ENCODE measurements around the gene TP53I11. TPM values are rescaled to one million over a fixed set of nuclear protein-coding genes. Genes with fewer than 3 reads are reported as not detected.

Gene TP53I11
- polyA plus RNA-seq, 2 donors = 10.3 to 37.2 TPM

DNA sequence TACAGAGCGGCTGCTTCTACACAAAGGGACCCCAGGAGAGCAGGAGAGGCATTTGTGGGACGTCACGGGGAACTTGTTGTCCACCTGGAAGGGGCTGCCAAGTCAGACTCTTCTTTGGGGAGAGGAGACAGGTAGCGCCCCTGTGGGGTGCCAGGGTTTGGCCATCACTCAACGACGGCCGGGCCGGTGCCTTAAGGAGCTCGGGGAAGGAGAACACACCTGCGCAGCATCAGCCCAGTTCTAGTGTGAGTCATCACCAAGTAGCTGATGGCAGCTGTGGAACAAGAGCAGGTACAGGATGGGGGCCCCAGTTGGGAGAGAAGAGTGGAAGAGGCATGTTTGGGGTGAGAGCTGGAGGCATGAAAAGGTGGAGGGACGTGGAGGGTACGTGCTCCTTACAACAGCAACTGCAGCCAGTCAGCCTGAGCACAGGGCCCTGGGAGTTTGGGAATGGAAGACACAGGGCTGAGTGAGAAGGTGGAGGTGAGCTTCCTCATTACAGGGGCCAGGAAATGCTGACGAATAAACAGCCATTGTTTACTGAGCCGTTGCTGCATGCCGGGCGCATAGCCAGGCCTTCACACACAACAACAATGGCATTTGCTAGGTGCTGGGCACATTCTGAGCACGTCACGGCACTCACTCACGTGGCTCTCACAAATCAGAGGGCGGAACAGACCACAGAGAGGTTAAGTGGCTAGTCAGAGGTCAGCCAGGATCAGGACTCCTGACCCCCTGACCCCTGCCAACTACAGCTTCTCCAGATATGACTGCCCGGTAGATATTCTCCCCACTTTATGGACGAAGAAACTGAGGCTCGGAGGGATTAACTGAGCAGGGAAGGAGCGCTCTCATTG, 29.1 kb upstream of the TP53I11 start:
- no peak overlapping the region for H3K4me3 ChIP-seq (ENCODE audit: low read depth in 1 of 2, low read length in 2 of 2)
- H3K36me3 ChIP-seq (ENCODE audit: control insufficient read depth in 2 of 2, insufficient read depth in 2 of 2, low read length in 1 of 2) = no peaks in the 10 kb centered on the region
- no peaks in the 10 kb centered on the region for H3K9me3 ChIP-seq (ENCODE audit: control insufficient read depth in 2 of 2, insufficient read depth in 1 of 2, low read depth in 1 of 2, low read length in 1 of 2)
- peak overlapping the region; percentile 55 to 83 for H3K27ac ChIP-seq (ENCODE audit: low read depth in 2 of 2, low read length in 1 of 2)
- no peaks in the 10 kb centered on the region for H3K27me3 ChIP-seq (ENCODE audit: control insufficient read depth in 1 of 2, insufficient read depth in 2 of 2, low read length in 2 of 2)
- 51 to 54% methylated on average over 24 of the region's 24 CpGs for WGBS, 2 donors
- H3K4me1 ChIP-seq (ENCODE audit: control insufficient read depth in 2 of 2, insufficient read depth in 2 of 2, low read length in 1 of 2) = peaks cover 5 to 22% of the 10 kb centered on the region in 2 donors

DNA sequence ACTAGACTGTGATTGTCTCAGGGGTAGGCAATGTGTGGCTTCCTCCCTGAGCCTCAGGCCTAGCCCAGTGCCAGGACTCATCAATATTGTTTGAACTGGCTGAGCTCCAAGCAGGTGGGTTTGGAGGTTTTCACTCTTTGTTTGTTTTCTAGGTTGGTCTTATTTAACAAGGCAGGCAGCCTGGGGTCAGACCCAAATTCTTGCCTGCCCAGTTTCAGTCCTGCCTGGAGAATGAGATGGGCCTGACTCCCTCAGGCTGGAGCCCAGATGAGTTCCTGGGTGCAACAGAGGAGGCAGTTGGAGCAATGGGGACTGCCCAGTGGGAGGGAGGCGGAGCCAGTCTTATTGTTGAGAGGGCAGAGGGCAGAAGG, 28.3 kb upstream of the TP53I11 start:
- H3K27me3 ChIP-seq (ENCODE audit: control insufficient read depth in 1 of 2, insufficient read depth in 2 of 2, low read length in 2 of 2) = no peaks in the 10 kb centered on the region
- H3K4me1 ChIP-seq (ENCODE audit: control insufficient read depth in 2 of 2, insufficient read depth in 2 of 2, low read length in 1 of 2) = peaks cover 5 to 22% of the 10 kb centered on the region in 2 donors
- H3K9me3 ChIP-seq (ENCODE audit: control insufficient read depth in 2 of 2, insufficient read depth in 1 of 2, low read depth in 1 of 2, low read length in 1 of 2) = no peaks in the 10 kb centered on the region
- no peaks in the 10 kb centered on the region for H3K36me3 ChIP-seq (ENCODE audit: control insufficient read depth in 2 of 2, insufficient read depth in 2 of 2, low read length in 1 of 2)
- H3K4me3 ChIP-seq (ENCODE audit: low read depth in 1 of 2, low read length in 2 of 2) = no peak overlapping the region
- H3K27ac ChIP-seq (ENCODE audit: low read depth in 2 of 2, low read length in 1 of 2) = peak overlapping the region; percentile 55 to 83
- 48 to 71% methylated on average over 1 of the region's 1 CpG for WGBS, 2 donors

DNA sequence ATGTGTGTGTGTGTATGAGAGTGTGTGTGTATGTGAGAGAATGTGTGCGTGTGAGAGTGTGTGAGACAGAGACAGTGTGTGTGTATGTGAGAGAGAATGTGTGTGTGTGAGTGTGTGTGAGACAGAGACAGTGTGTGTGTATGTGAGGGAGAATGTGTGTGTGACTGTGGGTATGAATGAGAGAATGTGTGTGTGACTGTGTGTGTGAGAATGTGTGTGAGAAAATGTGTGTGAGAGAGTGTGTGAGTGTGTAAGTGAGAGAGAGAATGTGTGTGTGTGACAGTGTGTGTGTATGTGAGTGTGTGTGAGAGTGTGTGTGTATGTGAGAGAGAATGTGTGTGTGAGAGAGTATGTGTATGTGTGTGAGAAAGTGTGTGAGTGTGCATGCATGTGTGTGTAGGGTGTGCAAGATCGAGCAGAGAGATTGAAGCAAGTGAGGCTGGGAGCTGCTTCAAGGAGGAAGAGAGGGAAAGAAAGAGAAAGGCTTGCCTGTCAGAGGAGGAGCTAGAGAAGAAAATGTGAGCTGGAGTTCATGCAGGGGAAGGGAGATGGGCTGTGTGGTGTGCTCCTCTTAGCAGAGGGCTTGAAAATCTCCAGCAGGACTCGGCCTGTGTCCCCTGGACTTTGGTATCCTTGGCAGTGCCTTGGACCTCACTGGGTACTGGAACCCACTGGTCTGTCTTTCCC, 27.7 kb upstream of the TP53I11 start:
- Histone ChIP-seq H3K27me3 (ENCODE audit: control insufficient read depth in 1 of 2, insufficient read depth in 2 of 2, low read length in 2 of 2) (peaks cover 0 to 3% of the 10 kb centered on the region in 2 donors), H3K4me1 (ENCODE audit: control insufficient read depth in 2 of 2, insufficient read depth in 2 of 2, low read length in 1 of 2) (peaks cover 5 to 22% of the 10 kb centered on the region in 2 donors), H3K27ac (ENCODE audit: low read depth in 2 of 2, low read length in 1 of 2) (peak overlapping the region; percentile 55 to 83), H3K9me3 (ENCODE audit: control insufficient read depth in 2 of 2, insufficient read depth in 1 of 2, low read depth in 1 of 2, low read length in 1 of 2) (no peaks in the 10 kb centered on the region), H3K36me3 (ENCODE audit: control insufficient read depth in 2 of 2, insufficient read depth in 2 of 2, low read length in 1 of 2) (no peaks in the 10 kb centered on the region), H3K4me3 (ENCODE audit: low read depth in 1 of 2, low read length in 2 of 2) (no peak overlapping the region)
- 37 to 46% methylated on average over 3 of the region's 3 CpGs for WGBS, 2 donors

DNA sequence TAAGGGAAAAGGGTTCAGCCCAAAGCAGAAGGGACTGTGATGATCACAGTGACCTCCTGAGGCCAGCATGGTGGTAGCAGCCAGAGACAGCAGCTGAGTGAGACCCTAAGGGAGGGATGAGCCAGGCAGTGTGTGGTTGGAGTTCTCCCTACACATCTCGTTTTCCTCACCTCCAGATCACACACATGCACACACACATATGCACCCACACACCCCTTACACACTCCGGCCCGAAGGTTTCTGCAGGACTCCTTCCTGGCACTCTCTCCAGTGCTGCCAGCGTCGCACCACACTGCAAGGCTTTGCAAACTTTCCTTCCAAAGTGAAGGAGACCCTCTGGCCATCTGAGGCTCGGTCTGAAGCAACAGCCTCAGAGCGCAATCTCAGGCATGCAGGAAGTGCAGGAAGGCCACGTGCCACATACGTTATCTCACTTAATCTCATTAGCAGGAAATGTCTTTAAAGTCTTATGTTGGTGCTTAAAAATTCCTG, 26.9 kb upstream of the TP53I11 start:
- Histone ChIP-seq H3K27ac (ENCODE audit: low read depth in 2 of 2, low read length in 1 of 2) (no peak overlapping the region), H3K4me1 (ENCODE audit: control insufficient read depth in 2 of 2, insufficient read depth in 2 of 2, low read length in 1 of 2) (peaks cover 5 to 22% of the 10 kb centered on the region in 2 donors), H3K36me3 (ENCODE audit: control insufficient read depth in 2 of 2, insufficient read depth in 2 of 2, low read length in 1 of 2) (no peaks in the 10 kb centered on the region), H3K27me3 (ENCODE audit: control insufficient read depth in 1 of 2, insufficient read depth in 2 of 2, low read length in 2 of 2) (peaks cover 0 to 3% of the 10 kb centered on the region in 2 donors), H3K9me3 (ENCODE audit: control insufficient read depth in 2 of 2, insufficient read depth in 1 of 2, low read depth in 1 of 2, low read length in 1 of 2) (no peaks in the 10 kb centered on the region), H3K4me3 (ENCODE audit: low read depth in 1 of 2, low read length in 2 of 2) (no peak overlapping the region)
- WGBS, 2 donors = 18 to 24% methylated on average over 9 of the region's 9 CpGs

DNA sequence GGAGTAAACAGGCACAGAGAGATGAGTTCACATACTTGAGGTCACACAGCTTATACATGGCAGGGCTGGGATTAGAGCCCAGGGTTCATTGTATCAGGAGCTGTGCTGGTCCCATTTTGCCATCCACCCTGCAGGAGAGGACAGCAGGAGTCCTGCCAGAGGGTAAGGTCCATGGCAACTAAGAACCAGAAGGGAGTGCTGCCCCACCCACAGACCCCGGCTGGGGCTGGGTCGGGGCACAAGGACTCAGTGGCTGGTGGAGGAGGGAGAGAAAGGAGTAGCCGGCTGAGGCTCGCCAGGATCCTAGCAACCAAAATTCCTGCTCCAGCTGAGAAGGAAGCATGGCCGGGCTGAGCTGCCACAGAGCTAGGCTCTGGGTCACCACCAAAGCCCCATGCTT, 25.9 kb upstream of the TP53I11 start:
- H3K4me1 ChIP-seq (ENCODE audit: control insufficient read depth in 2 of 2, insufficient read depth in 2 of 2, low read length in 1 of 2) = peaks cover 5 to 22% of the 10 kb centered on the region in 2 donors
- no peaks in the 10 kb centered on the region for H3K36me3 ChIP-seq (ENCODE audit: control insufficient read depth in 2 of 2, insufficient read depth in 2 of 2, low read length in 1 of 2)
- WGBS, 2 donors = 90% methylated on average over 5 of the region's 5 CpGs
- no peak overlapping the region for H3K4me3 ChIP-seq (ENCODE audit: low read depth in 1 of 2, low read length in 2 of 2)
- no peak overlapping the region for H3K27ac ChIP-seq (ENCODE audit: low read depth in 2 of 2, low read length in 1 of 2)
- H3K27me3 ChIP-seq (ENCODE audit: control insufficient read depth in 1 of 2, insufficient read depth in 2 of 2, low read length in 2 of 2) = peaks cover 0 to 3% of the 10 kb centered on the region in 2 donors
- H3K9me3 ChIP-seq (ENCODE audit: control insufficient read depth in 2 of 2, insufficient read depth in 1 of 2, low read depth in 1 of 2, low read length in 1 of 2) = no peaks in the 10 kb centered on the region

DNA sequence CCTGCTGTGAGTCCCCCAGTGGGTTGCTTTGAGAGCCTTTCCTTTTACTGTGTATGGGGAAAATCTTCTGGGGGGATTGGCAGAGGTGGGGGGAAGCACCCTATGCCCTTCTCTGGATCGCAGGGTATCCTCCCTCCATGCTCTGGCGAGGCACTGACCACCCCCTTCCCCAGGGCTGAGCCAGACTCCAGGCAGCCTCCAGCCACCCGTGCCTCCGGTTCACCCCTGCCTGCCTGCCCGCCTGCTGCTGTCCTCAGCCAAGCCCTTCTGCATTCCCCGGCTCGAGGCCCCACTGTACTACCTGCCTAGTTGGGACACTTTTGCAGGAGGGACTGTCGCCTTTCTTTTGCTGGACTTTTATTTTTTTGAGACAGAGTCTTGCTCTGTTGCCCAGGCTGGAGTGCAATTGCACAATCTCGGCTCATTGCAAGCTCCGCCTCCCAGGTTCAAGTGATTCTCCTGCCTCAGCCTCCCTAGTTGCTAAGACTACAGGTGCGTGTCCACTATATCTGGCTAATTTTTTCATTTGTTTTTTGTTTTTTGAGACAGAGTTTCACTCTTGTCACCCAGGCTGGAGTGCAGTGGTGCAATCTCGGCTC, 23.8 kb upstream of the TP53I11 start:
- H3K4me3 ChIP-seq (ENCODE audit: low read depth in 1 of 2, low read length in 2 of 2) = no peak overlapping the region
- H3K9me3 ChIP-seq (ENCODE audit: control insufficient read depth in 2 of 2, insufficient read depth in 1 of 2, low read depth in 1 of 2, low read length in 1 of 2) = no peaks in the 10 kb centered on the region
- H3K27me3 ChIP-seq (ENCODE audit: control insufficient read depth in 1 of 2, insufficient read depth in 2 of 2, low read length in 2 of 2) = peaks cover 0 to 3% of the 10 kb centered on the region in 2 donors
- H3K27ac ChIP-seq (ENCODE audit: low read depth in 2 of 2, low read length in 1 of 2) = no peak overlapping the region
- H3K36me3 ChIP-seq (ENCODE audit: control insufficient read depth in 2 of 2, insufficient read depth in 2 of 2, low read length in 1 of 2) = no peaks in the 10 kb centered on the region
- peaks cover 4 to 15% of the 10 kb centered on the region in 2 donors for H3K4me1 ChIP-seq (ENCODE audit: control insufficient read depth in 2 of 2, insufficient read depth in 2 of 2, low read length in 1 of 2)
- WGBS, 2 donors = 94% methylated on average over 11 to 12 of the region's 12 CpGs

DNA sequence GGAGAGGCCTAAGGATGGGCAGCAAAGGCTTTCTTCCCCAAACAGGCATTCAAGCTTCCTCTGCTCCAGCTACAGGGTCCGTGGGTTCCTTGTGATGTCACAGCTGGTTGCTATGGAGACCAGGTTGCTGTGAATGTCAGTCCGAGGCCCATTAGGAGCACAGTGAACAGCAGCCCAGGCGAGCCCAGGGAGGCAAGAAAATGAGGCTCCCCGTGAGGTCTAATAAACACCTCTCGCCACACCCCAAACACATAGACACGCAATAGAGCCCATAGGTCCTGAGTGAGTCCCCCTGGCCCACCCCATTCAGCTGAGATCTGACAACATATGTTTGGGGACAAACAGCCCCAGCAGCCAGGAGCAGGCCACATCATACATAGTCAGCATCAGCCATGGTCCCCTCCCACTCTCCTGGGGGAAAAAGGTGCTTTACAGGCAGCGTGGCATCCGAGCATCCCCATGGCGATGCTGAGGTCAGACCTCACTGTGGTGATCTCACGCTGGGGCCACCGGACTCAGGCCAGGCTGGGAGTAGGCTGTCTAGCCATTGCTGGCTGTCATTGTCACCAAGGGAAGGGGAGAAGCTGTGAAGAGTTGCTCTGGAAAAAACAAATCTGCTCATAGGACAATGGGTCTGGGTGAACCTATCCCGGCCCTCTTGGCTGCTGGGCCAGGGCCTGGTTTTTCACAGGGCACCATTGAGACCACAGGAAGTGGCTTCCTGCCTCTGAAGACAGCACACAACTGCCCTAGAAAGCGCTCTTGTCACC, 23.1 kb upstream of the TP53I11 start:
- WGBS, 2 donors = 85 to 87% methylated on average over 13 of the region's 13 CpGs
- Histone ChIP-seq H3K27ac (ENCODE audit: low read depth in 2 of 2, low read length in 1 of 2) (no peak overlapping the region), H3K9me3 (ENCODE audit: control insufficient read depth in 2 of 2, insufficient read depth in 1 of 2, low read depth in 1 of 2, low read length in 1 of 2) (no peaks in the 10 kb centered on the region), H3K4me3 (ENCODE audit: low read depth in 1 of 2, low read length in 2 of 2) (no peak overlapping the region), H3K27me3 (ENCODE audit: control insufficient read depth in 1 of 2, insufficient read depth in 2 of 2, low read length in 2 of 2) (peaks cover 0 to 3% of the 10 kb centered on the region in 2 donors), H3K4me1 (ENCODE audit: control insufficient read depth in 2 of 2, insufficient read depth in 2 of 2, low read length in 1 of 2) (peaks cover 0 to 11% of the 10 kb centered on the region in 2 donors), H3K36me3 (ENCODE audit: control insufficient read depth in 2 of 2, insufficient read depth in 2 of 2, low read length in 1 of 2) (no peaks in the 10 kb centered on the region)

DNA sequence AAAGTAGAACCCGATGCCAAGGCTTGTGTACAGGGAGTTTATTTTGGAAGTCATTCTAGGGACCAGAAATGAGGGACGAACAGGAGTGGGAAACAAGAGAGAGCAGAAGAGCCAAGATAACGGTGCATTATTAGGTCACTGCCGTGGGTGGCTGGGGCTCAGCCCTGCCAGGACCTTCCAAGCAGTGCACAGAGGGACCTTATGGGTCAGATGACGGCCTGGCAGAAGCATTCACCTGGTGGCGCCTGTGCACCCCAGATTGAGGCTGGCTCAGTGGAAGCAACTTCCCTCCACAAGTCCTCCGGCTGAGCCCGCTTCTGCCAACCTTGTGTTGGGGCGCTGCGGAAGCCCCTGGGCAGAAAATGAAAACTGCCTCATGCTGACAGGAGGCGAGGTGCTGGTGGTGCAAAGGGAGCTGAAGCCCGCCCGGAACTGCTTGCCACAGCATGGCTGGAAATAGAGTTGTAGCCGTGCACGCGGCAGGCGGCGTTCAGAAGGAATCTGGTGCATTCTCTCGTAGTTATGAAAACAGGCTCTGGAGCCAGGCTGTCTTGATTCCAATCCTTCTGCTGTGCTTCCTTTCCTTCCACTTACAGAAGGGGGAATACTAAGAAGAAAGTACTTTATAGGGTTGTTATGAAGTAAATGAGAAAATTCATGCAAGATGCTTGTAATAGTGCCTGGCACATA, 22.2 kb upstream of the TP53I11 start:
- WGBS, 2 donors = 90% methylated on average over 19 of the region's 19 CpGs
- peaks cover 0 to 7% of the 10 kb centered on the region in 2 donors for H3K4me1 ChIP-seq (ENCODE audit: control insufficient read depth in 2 of 2, insufficient read depth in 2 of 2, low read length in 1 of 2)
- H3K36me3 ChIP-seq (ENCODE audit: control insufficient read depth in 2 of 2, insufficient read depth in 2 of 2, low read length in 1 of 2) = no peaks in the 10 kb centered on the region

More for the DNA sequence above, 22.2 kb upstream of the TP53I11 start:
- H3K27ac ChIP-seq (ENCODE audit: low read depth in 2 of 2, low read length in 1 of 2) = no peak overlapping the region
- H3K9me3 ChIP-seq (ENCODE audit: control insufficient read depth in 2 of 2, insufficient read depth in 1 of 2, low read depth in 1 of 2, low read length in 1 of 2) = no peaks in the 10 kb centered on the region
- peaks cover 0 to 3% of the 10 kb centered on the region in 2 donors for H3K27me3 ChIP-seq (ENCODE audit: control insufficient read depth in 1 of 2, insufficient read depth in 2 of 2, low read length in 2 of 2)
- H3K4me3 ChIP-seq (ENCODE audit: low read depth in 1 of 2, low read length in 2 of 2) = no peak overlapping the region

All from esophagus (tissue), 2 donors.